HepG2 (cell line): ENCODE measurements around the gene OST4. TPM values are rescaled to one million over a fixed set of nuclear protein-coding genes. Genes with fewer than 3 reads are reported as not detected.

ENCODE experiments used
- BHLHE40 ChIP-seq: IDR thresholded peaks from 2 replicates; pipeline ENCODE4 v1.6.1; 2011; ENCODE audit warnings: low read length, improper control_type of control experiment
- CHCHD3 ChIP-seq: sonication (generic); formaldehyde crosslinking; IDR thresholded peaks from 2 replicates; pipeline ENCODE4 v1.8.0; 2022; ENCODE audit warnings: mild to moderate bottlenecking, missing genetic modification reagents, moderate library complexity
- EP300 ChIP-seq, 3 experiments: sonication (generic) in 1 of 3; formaldehyde crosslinking in 1 of 3; IDR thresholded peaks; 2 replicates each; pipeline versions ENCODE4 v1.5.1 to v1.6.1; 2011 to 2020; ENCODE audit warnings: low read depth in 2 of 3, low read length in 2 of 3, borderline replicate concordance in 1 of 3, improper control_type of control experiment in 1 of 3, mild to moderate bottlenecking in 1 of 3, missing genetic modification reagents in 1 of 3, moderate library complexity in 1 of 3
- HOXD1 ChIP-seq: sonication (generic); formaldehyde crosslinking; IDR thresholded peaks from 2 replicates; pipeline ENCODE4 v1.5.0; 2020; ENCODE audit warnings: missing genetic modification reagents
- IRF2 ChIP-seq: IDR thresholded peaks from 2 replicates; pipeline ENCODE4 v1.6.1; 2018; ENCODE audit warnings: missing genetic modification reagents, missing compliant biosample characterization
- KMT2A ChIP-seq: sonication (generic); formaldehyde crosslinking; IDR thresholded peaks from 2 replicates; pipeline ENCODE4 v1.4.0; 2020; ENCODE audit warnings: missing genetic modification reagents
- MIER3 ChIP-seq: IDR thresholded peaks from 2 replicates; pipeline ENCODE4 v1.6.1; 2016; ENCODE audit warnings: missing compliant biosample characterization, borderline replicate concordance
- NCOA5 ChIP-seq: sonication (generic); formaldehyde crosslinking; IDR thresholded peaks from 2 replicates; pipeline ENCODE4 v1.4.0; 2020; ENCODE audit warnings: missing genetic modification reagents
- POLR2AphosphoS2 ChIP-seq: IDR thresholded peaks from 2 replicates; pipeline ENCODE4 v1.6.1; 2011; ENCODE audit warnings: low read depth, low read length, improper control_type of control experiment
- YY1 ChIP-seq: IDR thresholded peaks from 2 replicates; pipeline ENCODE4 v1.6.1; 2011; ENCODE audit warnings: low read length, low read depth, moderate library complexity, mild to moderate bottlenecking; ENCODE audit not compliant: insufficient read depth, insufficient replicate concordance
- ZMAT5 ChIP-seq: sonication (generic); formaldehyde crosslinking; IDR thresholded peaks from 2 replicates; pipeline ENCODE4 v1.5.0; 2020; ENCODE audit warnings: mild to moderate bottlenecking, low read depth, missing genetic modification reagents, borderline replicate concordance
- ZNF589 ChIP-seq: sonication (generic); formaldehyde crosslinking; conservative IDR thresholded peaks from 2 replicates; pipeline ENCODE4 v1.8.0; 2022; ENCODE audit warnings: mild to moderate bottlenecking, moderate library complexity, missing genetic modification reagents
- ZNF644 ChIP-seq: IDR thresholded peaks from 2 replicates; pipeline ENCODE4 v1.6.1; 2016; ENCODE audit warnings: low read depth
- ZNF674 ChIP-seq: sonication (generic); formaldehyde crosslinking; IDR thresholded peaks from 2 replicates; pipeline ENCODE4 v1.5.0; 2020; ENCODE audit warnings: low read depth, mild to moderate bottlenecking, missing genetic modification reagents
- ZNF704 ChIP-seq: sonication (generic); formaldehyde crosslinking; IDR thresholded peaks from 2 replicates; pipeline ENCODE4 v1.8.1; 2023; ENCODE audit warnings: mild to moderate bottlenecking, inconsistent platforms, moderate library complexity, missing genetic modification reagents, borderline replicate concordance
- polyA plus RNA-seq, 8 experiments: library from polyadenylated mRNA; depleted of rRNA in 3 of 8; stranded (reverse) in 7 of 8; unstranded in 1 of 8; fragments of >200 nt; fragmentation: Illumina TruSeq in 4 of 8; extraction: Trizol in 4 of 8; gene quantifications; 2 replicates each; pipeline versions ENCODE4 v1.2.1 to v1.2.3, GENCODE V29; 2011 to 2016; ENCODE audit warnings: low read depth in 4 of 8, missing spikeins in 1 of 8, mixed read lengths in 1 of 8; ENCODE audit not compliant: insufficient read depth in 1 of 8
- total RNA-seq, 5 experiments: library from RNA; depleted of rRNA; stranded (reverse); fragments of >200 nt; fragmentation: Illumina TruSeq; extraction: Trizol; gene quantifications; 2 replicates each; pipeline ENCODE4 v1.2.3, GENCODE V29; 2016; ENCODE audit warnings: low read depth in 1 of 5
- TF ChIP-seq, protein P1 (sequence below): IDR thresholded peaks from 2 replicates; pipeline ENCODE4 v1.6.1; 2016; ENCODE audit warnings: low read depth, missing genetic modification reagents, missing compliant biosample characterization
- TF ChIP-seq, protein P2 (sequence below): sonication (generic); formaldehyde crosslinking; conservative IDR thresholded peaks from 2 replicates; pipeline ENCODE4 v1.8.0; 2022; ENCODE audit warnings: low read depth, missing genetic modification reagents

OST4 gene
- total and polyA plus RNA-seq, 2 of the 13 experiments (the other 11 are each of a cell fraction or from before 2014, with no cell fraction given): 498 to 584 TPM

DNA sequence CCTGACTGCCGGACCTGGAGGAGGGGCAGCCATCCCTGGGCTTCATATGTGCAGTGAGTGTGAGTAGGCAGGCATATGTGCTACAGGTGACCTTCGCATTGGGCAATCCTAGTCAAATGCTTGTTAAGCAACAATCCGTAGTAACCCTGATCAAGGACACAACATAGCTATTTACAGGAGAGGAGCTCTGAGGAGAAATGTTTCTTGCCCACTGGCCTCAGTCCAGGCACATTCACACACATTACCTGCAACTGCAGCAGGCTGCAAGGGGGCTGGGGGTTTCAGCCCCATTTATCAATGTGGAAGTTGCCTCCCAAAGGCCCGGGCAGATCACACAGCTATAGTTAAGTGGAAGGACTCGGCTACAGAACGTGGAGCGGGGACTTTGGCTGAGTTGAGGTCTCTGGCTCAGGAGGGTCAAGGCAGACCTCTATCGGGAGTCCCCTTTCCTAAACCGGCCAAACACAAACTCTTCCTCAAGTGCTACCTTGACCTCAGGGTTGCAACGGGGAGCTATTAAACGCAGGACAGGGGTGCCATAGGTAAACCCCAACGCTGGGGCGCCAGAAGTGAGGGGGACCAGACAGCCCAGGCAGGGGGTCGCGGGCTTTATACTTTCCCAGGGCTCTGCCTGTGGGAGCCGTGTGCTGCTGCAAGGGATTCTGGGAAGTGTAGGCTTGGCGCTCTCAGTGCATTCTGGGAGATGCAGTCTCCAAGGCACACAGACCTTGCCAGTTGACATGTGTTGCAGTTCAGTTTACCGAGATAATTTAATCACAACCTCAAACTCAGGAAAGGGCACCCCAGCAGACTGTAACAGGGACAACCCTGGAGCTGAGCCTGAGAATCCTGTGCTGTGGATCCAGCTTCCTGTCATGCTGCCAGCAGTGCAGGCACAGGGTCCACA lies 24.5 kb upstream of the OST4 start (continued):
- TF ChIP-seq, protein P1, sequence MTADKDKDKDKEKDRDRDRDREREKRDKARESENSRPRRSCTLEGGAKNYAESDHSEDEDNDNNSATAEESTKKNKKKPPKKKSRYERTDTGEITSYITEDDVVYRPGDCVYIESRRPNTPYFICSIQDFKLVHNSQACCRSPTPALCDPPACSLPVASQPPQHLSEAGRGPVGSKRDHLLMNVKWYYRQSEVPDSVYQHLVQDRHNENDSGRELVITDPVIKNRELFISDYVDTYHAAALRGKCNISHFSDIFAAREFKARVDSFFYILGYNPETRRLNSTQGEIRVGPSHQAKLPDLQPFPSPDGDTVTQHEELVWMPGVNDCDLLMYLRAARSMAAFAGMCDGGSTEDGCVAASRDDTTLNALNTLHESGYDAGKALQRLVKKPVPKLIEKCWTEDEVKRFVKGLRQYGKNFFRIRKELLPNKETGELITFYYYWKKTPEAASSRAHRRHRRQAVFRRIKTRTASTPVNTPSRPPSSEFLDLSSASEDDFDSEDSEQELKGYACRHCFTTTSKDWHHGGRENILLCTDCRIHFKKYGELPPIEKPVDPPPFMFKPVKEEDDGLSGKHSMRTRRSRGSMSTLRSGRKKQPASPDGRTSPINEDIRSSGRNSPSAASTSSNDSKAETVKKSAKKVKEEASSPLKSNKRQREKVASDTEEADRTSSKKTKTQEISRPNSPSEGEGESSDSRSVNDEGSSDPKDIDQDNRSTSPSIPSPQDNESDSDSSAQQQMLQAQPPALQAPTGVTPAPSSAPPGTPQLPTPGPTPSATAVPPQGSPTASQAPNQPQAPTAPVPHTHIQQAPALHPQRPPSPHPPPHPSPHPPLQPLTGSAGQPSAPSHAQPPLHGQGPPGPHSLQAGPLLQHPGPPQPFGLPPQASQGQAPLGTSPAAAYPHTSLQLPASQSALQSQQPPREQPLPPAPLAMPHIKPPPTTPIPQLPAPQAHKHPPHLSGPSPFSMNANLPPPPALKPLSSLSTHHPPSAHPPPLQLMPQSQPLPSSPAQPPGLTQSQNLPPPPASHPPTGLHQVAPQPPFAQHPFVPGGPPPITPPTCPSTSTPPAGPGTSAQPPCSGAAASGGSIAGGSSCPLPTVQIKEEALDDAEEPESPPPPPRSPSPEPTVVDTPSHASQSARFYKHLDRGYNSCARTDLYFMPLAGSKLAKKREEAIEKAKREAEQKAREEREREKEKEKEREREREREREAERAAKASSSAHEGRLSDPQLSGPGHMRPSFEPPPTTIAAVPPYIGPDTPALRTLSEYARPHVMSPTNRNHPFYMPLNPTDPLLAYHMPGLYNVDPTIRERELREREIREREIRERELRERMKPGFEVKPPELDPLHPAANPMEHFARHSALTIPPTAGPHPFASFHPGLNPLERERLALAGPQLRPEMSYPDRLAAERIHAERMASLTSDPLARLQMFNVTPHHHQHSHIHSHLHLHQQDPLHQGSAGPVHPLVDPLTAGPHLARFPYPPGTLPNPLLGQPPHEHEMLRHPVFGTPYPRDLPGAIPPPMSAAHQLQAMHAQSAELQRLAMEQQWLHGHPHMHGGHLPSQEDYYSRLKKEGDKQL (CRISPR knock-in tag): peak; percentile 89
- TF ChIP-seq KMT2A (CRISPR knock-in tag): no peak; the same call in 1 of the 2 replicates
- peak; percentile 80 for TF ChIP-seq YY1
- TF ChIP-seq ZNF644: peak; percentile 88; the same call in 1 of the 2 replicates
- no peak; the same call in 1 of the 2 replicates for TF ChIP-seq NCOA5 (CRISPR knock-in tag)
- TF ChIP-seq BHLHE40: no peak; the same call in 1 of the 2 replicates
- no peak; the same call in 1 of the 2 replicates for TF ChIP-seq ZNF704
- peak; percentile 88 to 89 for TF ChIP-seq EP300 (IDR thresholded peaks at IDR 0.05; ENCODE audit: low read depth in 2 of 2, low read length in 2 of 2)
- peak; percentile 80 for TF ChIP-seq EP300 (CRISPR knock-in tag; IDR thresholded peaks at IDR 0.05; ENCODE audit: borderline replicate concordance)
- TF ChIP-seq ZNF589 (CRISPR knock-in tag): peak; percentile 81; the same call in 1 of the 2 replicates
- TF ChIP-seq POLR2AphosphoS2: no peak
- peak; percentile 95 for TF ChIP-seq IRF2 (CRISPR knock-in tag)
- peak; percentile 98 for TF ChIP-seq MIER3
- no peak for TF ChIP-seq CHCHD3 (CRISPR knock-in tag)
- TF ChIP-seq, protein P2, sequence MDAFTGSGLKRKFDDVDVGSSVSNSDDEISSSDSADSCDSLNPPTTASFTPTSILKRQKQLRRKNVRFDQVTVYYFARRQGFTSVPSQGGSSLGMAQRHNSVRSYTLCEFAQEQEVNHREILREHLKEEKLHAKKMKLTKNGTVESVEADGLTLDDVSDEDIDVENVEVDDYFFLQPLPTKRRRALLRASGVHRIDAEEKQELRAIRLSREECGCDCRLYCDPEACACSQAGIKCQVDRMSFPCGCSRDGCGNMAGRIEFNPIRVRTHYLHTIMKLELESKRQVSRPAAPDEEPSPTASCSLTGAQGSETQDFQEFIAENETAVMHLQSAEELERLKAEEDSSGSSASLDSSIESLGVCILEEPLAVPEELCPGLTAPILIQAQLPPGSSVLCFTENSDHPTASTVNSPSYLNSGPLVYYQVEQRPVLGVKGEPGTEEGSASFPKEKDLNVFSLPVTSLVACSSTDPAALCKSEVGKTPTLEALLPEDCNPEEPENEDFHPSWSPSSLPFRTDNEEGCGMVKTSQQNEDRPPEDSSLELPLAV (CRISPR knock-in tag): no peak
- TF ChIP-seq ZNF674 (CRISPR knock-in tag): no peak
- 0 out of 2 replicates have a peak, but pooled peaks have one; percentile 81 for TF ChIP-seq HOXD1 (CRISPR knock-in tag)
- TF ChIP-seq ZMAT5 (CRISPR knock-in tag): peak; percentile 54; the same call in 1 of the 2 replicates
